ENCODE results near the gene AP5S1. TPM values are rescaled to one million over a fixed set of nuclear protein-coding genes. Genes with fewer than 3 reads are reported as not detected.
A peak's percentile ranks its signal among the peaks of the same experiment; 100 is the strongest.

AP5S1 gene
- total RNA-seq, 1 donor, result 25.9 TPM

- no peak for DNase-seq (ENCODE audit: low read depth in 2 of 3, low spot score in 2 of 3)
These were observed 51.4 kb downstream of the AP5S1 start for GRCh38 chr20:3871550-3872265.

GRCh38 chr20:3873507-3873906 lies 53.2 kb downstream of the AP5S1 start:
- DNase-seq (ENCODE audit: low read depth in 2 of 3, low spot score in 2 of 3), result no peak

- no peak for DNase-seq (ENCODE audit: low read depth in 2 of 3, low spot score in 2 of 3)
These were observed 54.0 kb downstream of the AP5S1 start for GRCh38 chr20:3874194-3874844.

GRCh38 chr20:3875378-3875974 lies 55.1 kb downstream of the AP5S1 start:
- DNase-seq (ENCODE audit: low read depth in 2 of 3, low spot score in 2 of 3), result peak in 1 of 3 donors; percentile 10

GRCh38 chr20:3876000-3876399 lies 55.7 kb downstream of the AP5S1 start:
- DNase-seq (ENCODE audit: low read depth in 2 of 3, low spot score in 2 of 3), result no peak

GRCh38 chr20:3876676-3877075 lies 56.3 kb downstream of the AP5S1 start:
- no peak for DNase-seq (ENCODE audit: low read depth in 2 of 3, low spot score in 2 of 3)

Other genes with a start within 250 kb of the AP5S1 start
- not detected for gene GFRA4, start 157.1 kb upstream of the AP5S1 start, total RNA-seq
- not detected for gene ADAM33, start 138.5 kb upstream of the AP5S1 start, total RNA-seq
- gene SIGLEC1, start 107.9 kb upstream of the AP5S1 start, total RNA-seq, result under 0.01 TPM
- under 0.01 TPM for gene HSPA12B, start 87.9 kb upstream of the AP5S1 start, total RNA-seq
- 40.9 TPM for gene ADISSP, start 52.8 kb upstream of the AP5S1 start, total RNA-seq
- under 0.01 TPM for gene SPEF1, start 39.1 kb upstream of the AP5S1 start, total RNA-seq
- gene CENPB, start 33.8 kb upstream of the AP5S1 start, total RNA-seq, result 65.2 TPM
- 8.3 TPM for gene CDC25B, start 24.2 kb upstream of the AP5S1 start, total RNA-seq
- gene MAVS, start 26.3 kb downstream of the AP5S1 start, total RNA-seq, result 21.0 TPM
- gene PANK2, start 68.8 kb downstream of the AP5S1 start, total RNA-seq, result 30.7 TPM
- 43.9 TPM for gene RNF24, start 195.0 kb downstream of the AP5S1 start, total RNA-seq